ENCODE measurements around the gene CBX3.
"Not testable (repeated sequence)": the region's sequence is repeated elsewhere in the genome, so short reads cannot be mapped to it uniquely, and the experiment has no call there.

The CBX3 gene

DNA sequence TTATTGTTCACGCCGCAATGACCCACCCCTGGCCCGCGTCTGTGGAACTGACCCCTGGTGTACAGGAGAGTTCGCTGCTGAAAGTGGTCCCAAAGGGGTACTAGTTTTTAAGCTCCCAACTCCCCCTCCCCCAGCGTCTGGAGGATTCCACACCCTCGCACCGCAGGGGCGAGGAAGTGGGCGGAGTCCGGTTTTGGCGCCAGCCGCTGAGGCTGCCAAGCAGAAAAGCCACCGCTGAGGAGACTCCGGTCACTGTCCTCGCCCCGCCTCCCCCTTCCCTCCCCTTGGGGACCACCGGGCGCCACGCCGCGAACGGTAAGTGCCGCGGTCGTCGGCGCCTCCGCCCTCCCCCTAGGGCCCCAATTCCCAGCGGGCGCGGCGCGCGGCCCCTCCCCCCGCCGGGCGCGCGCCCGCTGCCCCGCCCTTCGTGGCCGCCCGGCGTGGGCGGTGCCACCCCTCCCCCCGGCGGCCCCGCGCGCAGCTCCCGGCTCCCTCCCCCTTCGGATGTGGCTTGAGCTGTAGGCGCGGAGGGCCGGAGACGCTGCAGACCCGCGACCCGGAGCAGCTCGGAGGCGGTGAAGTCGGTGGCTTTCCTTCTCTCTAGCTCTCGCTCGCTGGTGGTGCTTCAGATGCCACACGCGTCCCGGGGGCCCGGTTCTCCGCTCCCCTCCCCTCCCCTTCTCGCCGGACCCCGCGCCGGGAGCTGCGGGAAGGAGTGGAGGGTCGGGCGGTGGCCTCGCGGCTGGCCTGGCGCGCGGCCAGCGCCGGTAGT is at the start of gene CBX3:
TSS of gene CBX3 (plus strand) at position 499 of the 772 bp plus-strand sequence. CDS start 1,254 bp downstream, outside the sequence.
- Histone ChIP-seq H3K9me3 (ENCODE audit: control insufficient read depth, low read length) (no peaks in the 10 kb centered on the region), H3K9ac (ENCODE audit: low read length) (peak within 1 kb of the TSS; percentile 100), H3K36me3 (ENCODE audit: control insufficient read depth, insufficient read depth, low read length, severe bottlenecking) (peaks cover 22% of the 10 kb centered on the region), H3K4me1 (ENCODE audit: control insufficient read depth, insufficient read depth, low read length) (peaks cover 40% of the 10 kb centered on the region), H3K4me3 (ENCODE audit: low read length) (peak within 1 kb of the TSS; percentile 99), H3K27me3 (replicated peaks; ENCODE audit: control insufficient read depth, insufficient read depth, low read length) (no peaks in the 10 kb centered on the region)
- DNase-seq (ENCODE audit: low read depth): peak; percentile 89

GRCh38 chr7:26151953-26152781 is 49.4 kb upstream of the CBX3 start, which contains the start of gene NFE2L3:
NFE2L3 (plus strand) TSS chr7:26152198; CDS start chr7:26152499, 301 bp downstream.
- no peak within 1 kb of the TSS for H3K9ac ChIP-seq (ENCODE audit: low read length)
- H3K4me1 ChIP-seq (ENCODE audit: control insufficient read depth, insufficient read depth, low read length): peaks cover 12% of the 10 kb centered on the region
- H3K27me3 ChIP-seq (replicated peaks; ENCODE audit: control insufficient read depth, insufficient read depth, low read length): peaks cover 29% of the 10 kb centered on the region
- H3K36me3 ChIP-seq (ENCODE audit: control insufficient read depth, insufficient read depth, low read length, severe bottlenecking): no peaks in the 10 kb centered on the region
- peak within 1 kb of the TSS; percentile 62 for H3K4me3 ChIP-seq (ENCODE audit: low read length)
- DNase-seq (ENCODE audit: low read depth): peak; percentile 83
- H3K9me3 ChIP-seq (ENCODE audit: control insufficient read depth, low read length): no peaks in the 10 kb centered on the region

GRCh38 chr7:26152782-26153240 is 48.7 kb upstream of the CBX3 start:
- not testable (repeated sequence) for H3K9me3 ChIP-seq (ENCODE audit: control insufficient read depth, low read length); H3K9ac ChIP-seq (ENCODE audit: low read length); H3K36me3 ChIP-seq (ENCODE audit: control insufficient read depth, insufficient read depth, low read length, severe bottlenecking); H3K4me3 ChIP-seq (ENCODE audit: low read length); DNase-seq (ENCODE audit: low read depth)
- Histone ChIP-seq H3K27me3 (replicated peaks; ENCODE audit: control insufficient read depth, insufficient read depth, low read length) (peaks cover 29% of the 10 kb centered on the region), H3K4me1 (ENCODE audit: control insufficient read depth, insufficient read depth, low read length) (peaks cover 12% of the 10 kb centered on the region)

DNA sequence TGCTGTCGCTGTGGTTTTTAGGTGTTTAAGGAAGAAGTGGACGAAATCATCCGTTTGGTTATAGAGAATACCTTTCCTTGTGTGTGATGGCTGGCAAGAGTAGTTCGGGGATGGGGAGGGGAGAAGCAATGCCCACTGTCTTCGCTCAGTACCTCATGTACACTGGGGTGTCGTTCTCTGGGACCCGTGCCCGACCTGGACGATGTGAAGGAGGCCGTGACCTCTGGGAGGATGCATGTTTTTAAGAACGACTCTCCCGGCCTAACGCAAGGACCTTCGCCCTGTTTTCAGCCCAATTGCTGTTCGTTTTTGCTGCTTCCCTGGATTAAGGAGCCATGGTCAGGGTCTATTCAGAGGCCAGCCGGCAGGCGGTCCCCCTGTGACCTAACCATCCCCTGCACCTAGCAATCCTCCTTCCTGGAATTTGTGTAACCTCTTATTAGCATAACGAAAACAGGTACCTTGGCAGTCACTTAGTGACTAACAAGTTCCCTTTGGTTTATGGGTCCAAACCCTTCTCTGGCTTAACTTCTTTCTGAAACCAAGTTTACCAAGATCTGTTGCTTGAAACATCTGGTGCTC is 48.2 kb upstream of the CBX3 start:
- DNase-seq (ENCODE audit: low read depth): no peak

DNA sequence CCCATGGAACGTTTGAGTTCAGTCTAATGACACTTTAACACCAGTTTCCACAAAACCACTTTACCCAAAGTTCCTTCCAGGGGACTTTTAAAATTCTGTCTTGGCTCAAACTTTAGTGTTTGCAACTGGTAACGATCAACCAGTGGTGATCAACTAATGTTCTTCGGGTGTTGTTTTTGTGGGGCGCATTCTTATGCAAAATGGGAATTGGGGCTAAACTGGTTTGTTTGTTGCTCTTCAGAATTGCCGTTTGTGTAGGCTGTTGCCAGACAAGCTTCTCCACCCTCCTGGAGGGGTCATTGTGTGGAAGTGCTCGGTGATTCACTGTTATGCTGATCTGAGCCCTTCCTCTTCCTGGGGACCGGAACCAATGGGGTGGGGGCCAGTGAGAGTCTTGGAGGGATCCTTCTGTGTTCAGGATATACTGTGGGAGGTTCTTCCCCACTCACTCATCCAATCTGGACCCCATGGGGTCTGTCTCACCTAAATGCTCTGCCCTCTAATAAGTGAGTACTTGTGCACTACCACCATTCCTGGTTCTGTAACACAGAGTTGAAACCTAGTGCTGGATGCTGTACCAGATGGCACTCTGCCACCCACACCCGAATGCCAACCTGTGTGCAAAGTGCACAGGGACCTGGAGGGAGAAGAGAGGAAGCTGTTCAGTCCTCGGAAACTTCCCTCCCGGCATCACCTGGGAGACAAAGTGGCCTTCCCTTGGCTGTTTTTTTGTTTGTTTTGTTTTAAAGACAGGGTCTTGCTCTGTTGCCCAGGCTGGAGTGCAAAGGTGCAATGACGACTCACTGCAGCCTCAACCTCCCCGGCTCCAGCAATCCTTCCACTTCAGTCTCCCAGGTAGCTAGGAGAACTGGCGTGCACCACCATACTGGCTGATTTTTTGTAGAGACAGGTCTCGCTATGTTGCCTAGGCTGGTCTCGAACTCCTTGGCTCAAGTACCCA is 47.4 kb upstream of the CBX3 start:
- DNase-seq (ENCODE audit: low read depth): no peak
- Histone ChIP-seq H3K9ac (ENCODE audit: low read length) (no peak overlapping the region), H3K4me1 (ENCODE audit: control insufficient read depth, insufficient read depth, low read length) (peaks cover 12% of the 10 kb centered on the region), H3K27me3 (replicated peaks; ENCODE audit: control insufficient read depth, insufficient read depth, low read length) (peaks cover 29% of the 10 kb centered on the region), H3K4me3 (ENCODE audit: low read length) (no peak overlapping the region), H3K9me3 (ENCODE audit: control insufficient read depth, low read length) (no peaks in the 10 kb centered on the region), H3K36me3 (ENCODE audit: control insufficient read depth, insufficient read depth, low read length, severe bottlenecking) (no peaks in the 10 kb centered on the region)

More for the DNA sequence above, 48.2 kb upstream of the CBX3 start:
- Histone ChIP-seq H3K27me3 (replicated peaks; ENCODE audit: control insufficient read depth, insufficient read depth, low read length) (peaks cover 29% of the 10 kb centered on the region), H3K9ac (ENCODE audit: low read length) (no peak overlapping the region), H3K9me3 (ENCODE audit: control insufficient read depth, low read length) (no peaks in the 10 kb centered on the region), H3K36me3 (ENCODE audit: control insufficient read depth, insufficient read depth, low read length, severe bottlenecking) (no peaks in the 10 kb centered on the region), H3K4me3 (ENCODE audit: low read length) (no peak overlapping the region), H3K4me1 (ENCODE audit: control insufficient read depth, insufficient read depth, low read length) (peaks cover 12% of the 10 kb centered on the region)

GRCh38 chr7:26155531-26156375 is 45.8 kb upstream of the CBX3 start:
- no peak overlapping the region for H3K9ac ChIP-seq (ENCODE audit: low read length)
- H3K27me3 ChIP-seq (replicated peaks; ENCODE audit: control insufficient read depth, insufficient read depth, low read length): peaks cover 31% of the 10 kb centered on the region
- H3K9me3 ChIP-seq (ENCODE audit: control insufficient read depth, low read length): no peaks in the 10 kb centered on the region
- H3K4me1 ChIP-seq (ENCODE audit: control insufficient read depth, insufficient read depth, low read length): peaks cover 12% of the 10 kb centered on the region
- H3K4me3 ChIP-seq (ENCODE audit: low read length): peak overlapping the region; percentile 52
- no peaks in the 10 kb centered on the region for H3K36me3 ChIP-seq (ENCODE audit: control insufficient read depth, insufficient read depth, low read length, severe bottlenecking)
- peak; percentile 58 for DNase-seq (ENCODE audit: low read depth)

DNA sequence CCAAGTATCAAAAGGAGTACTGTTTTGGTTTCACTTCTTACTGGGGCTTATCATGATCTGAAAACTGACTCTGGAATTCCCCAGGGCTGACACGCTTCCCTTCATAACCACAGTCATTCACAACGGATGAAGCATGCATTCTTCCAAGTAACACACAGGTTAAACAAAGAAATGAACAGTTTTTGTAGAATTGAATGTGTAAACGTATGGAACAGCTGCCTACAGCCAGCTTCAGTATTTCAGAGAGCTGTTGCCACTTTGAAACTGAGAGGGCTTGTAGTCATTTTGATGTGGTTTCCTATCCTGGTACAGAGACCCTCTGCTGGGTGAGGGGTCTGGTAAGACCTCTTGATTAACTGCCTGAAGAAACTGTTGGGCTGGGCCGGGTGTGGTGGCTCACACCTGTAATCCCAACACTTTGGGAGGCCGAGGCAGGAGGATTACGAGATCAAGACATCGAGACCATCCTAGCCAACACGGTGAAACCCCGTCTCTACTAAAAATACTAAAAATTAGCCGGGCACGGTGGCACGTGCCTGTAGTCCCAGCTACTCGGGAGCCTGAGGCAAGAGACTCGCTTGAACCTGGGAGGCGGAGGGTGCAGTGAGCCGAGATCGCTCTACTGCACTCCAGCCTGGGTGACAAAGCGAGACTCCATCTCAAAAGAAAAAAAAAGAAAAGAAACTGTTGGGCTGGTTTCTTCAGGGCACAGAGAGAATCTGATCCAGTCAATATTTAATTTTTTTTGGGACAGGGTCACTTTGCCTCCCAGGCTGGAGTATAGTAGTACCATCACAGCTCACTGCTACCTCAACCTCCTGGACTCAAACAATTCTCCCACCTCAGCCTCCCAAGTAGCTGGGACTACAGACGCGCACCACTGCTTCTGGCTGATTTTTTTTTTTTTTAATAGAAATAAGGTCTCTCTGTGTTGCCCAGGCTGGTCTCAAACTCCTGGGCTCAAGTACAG is 44.8 kb upstream of the CBX3 start:
- peak; percentile 86 for DNase-seq (ENCODE audit: low read depth)
- peaks cover 28% of the 10 kb centered on the region for H3K27me3 ChIP-seq (replicated peaks; ENCODE audit: control insufficient read depth, insufficient read depth, low read length)

GRCh38 chr7:26157520-26158105 is 43.9 kb upstream of the CBX3 start:
- no peak for DNase-seq (ENCODE audit: low read depth)
- Histone ChIP-seq H3K9ac (ENCODE audit: low read length) (no peak overlapping the region), H3K4me3 (ENCODE audit: low read length) (no peak overlapping the region), H3K4me1 (ENCODE audit: control insufficient read depth, insufficient read depth, low read length) (peaks cover 12% of the 10 kb centered on the region), H3K9me3 (ENCODE audit: control insufficient read depth, low read length) (no peaks in the 10 kb centered on the region), H3K27me3 (replicated peaks; ENCODE audit: control insufficient read depth, insufficient read depth, low read length) (peaks cover 27% of the 10 kb centered on the region), H3K36me3 (ENCODE audit: control insufficient read depth, insufficient read depth, low read length, severe bottlenecking) (no peaks in the 10 kb centered on the region)

More for the DNA sequence above, 44.8 kb upstream of the CBX3 start:
- peaks cover 12% of the 10 kb centered on the region for H3K4me1 ChIP-seq (ENCODE audit: control insufficient read depth, insufficient read depth, low read length)
- H3K36me3 ChIP-seq (ENCODE audit: control insufficient read depth, insufficient read depth, low read length, severe bottlenecking): no peaks in the 10 kb centered on the region
- no peaks in the 10 kb centered on the region for H3K9me3 ChIP-seq (ENCODE audit: control insufficient read depth, low read length)
- no peak overlapping the region for H3K9ac ChIP-seq (ENCODE audit: low read length)
- H3K4me3 ChIP-seq (ENCODE audit: low read length): peak overlapping the region; percentile 52

GRCh38 chr7:26159243-26159642 is 42.3 kb upstream of the CBX3 start:
- DNase-seq (ENCODE audit: low read depth): no peak

More at GRCh38 chr7:26159243-26159642, 42.3 kb upstream of the CBX3 start:
- Histone ChIP-seq H3K9me3 (ENCODE audit: control insufficient read depth, low read length) (no peaks in the 10 kb centered on the region), H3K36me3 (ENCODE audit: control insufficient read depth, insufficient read depth, low read length, severe bottlenecking) (no peaks in the 10 kb centered on the region), H3K27me3 (replicated peaks; ENCODE audit: control insufficient read depth, insufficient read depth, low read length) (peaks cover 13% of the 10 kb centered on the region), H3K4me1 (ENCODE audit: control insufficient read depth, insufficient read depth, low read length) (peaks cover 12% of the 10 kb centered on the region), H3K4me3 (ENCODE audit: low read length) (no peak overlapping the region), H3K9ac (ENCODE audit: low read length) (no peak overlapping the region)
